Astrocyte (in vitro differentiated cells and primary cell): ENCODE measurements around the gene C1QC. TPM values are rescaled to one million over a fixed set of nuclear protein-coding genes. Genes with fewer than 3 reads are reported as not detected.

ENCODE experiments used
- DNase-seq: peaks from one replicate; pipeline ENCODE4 v3.0.0-alpha.2; 2010; ENCODE audit warnings: low read depth
- FAIRE-seq: peaks from 2 replicates; lab custom pipeline; 2011; peaks lifted over from hg19 to GRCh38; lab: Jason Lieb, UNC
- H2AFZ ChIP-seq: 2 replicates; pipeline ENCODE4 v1.6.0; 2012; ENCODE audit warnings: low read depth, low read length, inconsistent platforms
- H3K27ac ChIP-seq: 2 replicates; pipeline ENCODE4 v1.5.1; 2011; ENCODE audit warnings: low read depth, low read length, inconsistent platforms
- H3K27me3 ChIP-seq: 2 replicates; pipeline ENCODE4 v1.6.0; 2011; ENCODE audit warnings: low read length, inconsistent platforms; ENCODE audit not compliant: insufficient read depth
- H3K36me3 ChIP-seq: 2 replicates; pipeline ENCODE4 v1.5.1; 2011; ENCODE audit warnings: low read length, inconsistent platforms; ENCODE audit not compliant: insufficient read depth
- H3K4me1 ChIP-seq: 2 replicates; pipeline ENCODE4 v1.5.1; 2011; ENCODE audit warnings: low read length, inconsistent platforms; ENCODE audit not compliant: insufficient read depth
- H3K4me2 ChIP-seq: 2 replicates; pipeline ENCODE4 v1.6.0; 2012; ENCODE audit warnings: low read length, inconsistent platforms
- H3K4me3 ChIP-seq: 2 replicates; pipeline ENCODE4 v1.5.1; 2011; ENCODE audit warnings: low read depth, mild to moderate bottlenecking, low read length, inconsistent platforms; ENCODE audit not compliant: insufficient read depth
- H3K79me2 ChIP-seq: 2 replicates; pipeline ENCODE4 v1.6.0; 2012; ENCODE audit warnings: mild to moderate bottlenecking, low read length, inconsistent platforms; ENCODE audit not compliant: insufficient read depth
- H3K9ac ChIP-seq: 2 replicates; pipeline ENCODE4 v1.6.0; 2012; ENCODE audit warnings: mild to moderate bottlenecking, low read length, inconsistent platforms
- H3K9me3 ChIP-seq: 2 replicates; pipeline ENCODE4 v1.5.1; 2012; ENCODE audit warnings: low read depth, mild to moderate bottlenecking, low read length, inconsistent platforms; ENCODE audit not compliant: insufficient read depth
- H4K20me1 ChIP-seq: 2 replicates; pipeline ENCODE4 v1.6.0; 2012; ENCODE audit warnings: low read length, inconsistent platforms; ENCODE audit not compliant: insufficient read depth
- H3K27ac Mint-ChIP-seq: one replicate; pipeline ENCODE4 v1.8.0; 2021; ENCODE audit warnings: mild to moderate bottlenecking, mixed read lengths; ENCODE audit not compliant: unreplicated experiment
- H3K27me3 Mint-ChIP-seq: one replicate; pipeline ENCODE4 v1.8.0; 2021; ENCODE audit warnings: low read depth, mixed read lengths; ENCODE audit not compliant: unreplicated experiment
- H3K36me3 Mint-ChIP-seq: one replicate; pipeline ENCODE4 v1.8.0; 2021; ENCODE audit warnings: low read depth, mixed read lengths; ENCODE audit not compliant: unreplicated experiment
- H3K4me1 Mint-ChIP-seq: one replicate; pipeline ENCODE4 v1.8.0; 2021; ENCODE audit warnings: low read depth, mixed read lengths; ENCODE audit not compliant: unreplicated experiment
- H3K4me3 Mint-ChIP-seq: one replicate; pipeline ENCODE4 v1.8.0; 2021; ENCODE audit warnings: mild to moderate bottlenecking, moderate library complexity, mixed read lengths; ENCODE audit not compliant: unreplicated experiment
- H3K9me3 Mint-ChIP-seq: one replicate; pipeline ENCODE4 v1.8.0; 2021; ENCODE audit warnings: mild to moderate bottlenecking, mixed read lengths; ENCODE audit not compliant: unreplicated experiment
- CTCF ChIP-seq: IDR thresholded peaks from 2 replicates; pipeline ENCODE4 v1.5.1; 2011; ENCODE audit warnings: low read depth, mild to moderate bottlenecking, inconsistent platforms, low read length, moderate library complexity; ENCODE audit not compliant: insufficient read depth
- EZH2 ChIP-seq: IDR thresholded peaks from 2 replicates; pipeline ENCODE4 v1.6.1; 2012; ENCODE audit warnings: mild to moderate bottlenecking, low read length, inconsistent platforms; ENCODE audit not compliant: insufficient read depth
- total RNA-seq: library from RNA; stranded (reverse); gene quantifications from 2 replicates; pipeline ENCODE4 v1.2.1, GENCODE V29; 2021

The C1QC gene
- total RNA-seq, 1 donor from 2014 or later: not detected

GRCh38 chr1:22601610-22602009 lies 41.8 kb upstream of the C1QC start:
- FAIRE-seq: no peak
- no peak for TF ChIP-seq EZH2
- no peak for TF ChIP-seq CTCF
- Histone ChIP-seq H2AFZ (no peak overlapping the region), H3K4me2 (no peak overlapping the region), H3K4me3 (no peak overlapping the region), H3K4me1 (no peaks in the 10 kb centered on the region), H3K27me3 (peaks cover 12% of the 10 kb centered on the region), H3K79me2 (no peaks in the 10 kb centered on the region), H3K9ac (no peak overlapping the region), H3K36me3 (no peaks in the 10 kb centered on the region), H3K9me3 (no peaks in the 10 kb centered on the region), H3K27ac (no peak overlapping the region), H4K20me1 (no peaks in the 10 kb centered on the region)
- no peaks in the 10 kb centered on the region for H3K36me3 Mint-ChIP-seq
- DNase-seq: no peak
- H3K27me3 Mint-ChIP-seq: peaks cover 58% of the 10 kb centered on the region
- no peak overlapping the region for H3K27ac Mint-ChIP-seq
- no peak overlapping the region for H3K4me3 Mint-ChIP-seq
- H3K4me1 Mint-ChIP-seq: no peaks in the 10 kb centered on the region
- no peaks in the 10 kb centered on the region for H3K9me3 Mint-ChIP-seq

GRCh38 chr1:22602060-22602740 lies 41.2 kb upstream of the C1QC start:
- H3K4me1 Mint-ChIP-seq: no peaks in the 10 kb centered on the region
- Histone ChIP-seq H3K9ac (no peak overlapping the region), H3K4me2 (no peak overlapping the region), H2AFZ (no peak overlapping the region), H3K27me3 (peaks cover 12% of the 10 kb centered on the region), H3K27ac (no peak overlapping the region), H3K36me3 (no peaks in the 10 kb centered on the region), H3K4me3 (no peak overlapping the region), H3K4me1 (no peaks in the 10 kb centered on the region), H3K79me2 (no peaks in the 10 kb centered on the region), H3K9me3 (no peaks in the 10 kb centered on the region), H4K20me1 (no peaks in the 10 kb centered on the region)
- no peak for TF ChIP-seq CTCF
- TF ChIP-seq EZH2: no peak
- FAIRE-seq (no peak), DNase-seq (no peak)
- peaks cover 58% of the 10 kb centered on the region for H3K27me3 Mint-ChIP-seq
- H3K4me3 Mint-ChIP-seq: no peak overlapping the region
- H3K27ac Mint-ChIP-seq: no peak overlapping the region
- H3K9me3 Mint-ChIP-seq: no peaks in the 10 kb centered on the region
- no peaks in the 10 kb centered on the region for H3K36me3 Mint-ChIP-seq

GRCh38 chr1:22606161-22606560 lies 37.3 kb upstream of the C1QC start:
- Histone ChIP-seq H3K4me2 (no peak overlapping the region), H2AFZ (no peak overlapping the region)
- TF ChIP-seq CTCF (no peak), EZH2 (no peak)

More at GRCh38 chr1:22606161-22606560, 37.3 kb upstream of the C1QC start:
- H3K9me3 ChIP-seq: no peaks in the 10 kb centered on the region
- no peaks in the 10 kb centered on the region for H3K36me3 ChIP-seq
- Mint-ChIP-seq H3K36me3 (no peaks in the 10 kb centered on the region), H3K27me3 (peaks cover 79% of the 10 kb centered on the region), H3K4me3 (no peak overlapping the region), H3K4me1 (no peaks in the 10 kb centered on the region), H3K9me3 (no peaks in the 10 kb centered on the region), H3K27ac (no peak overlapping the region)
- H3K4me1 ChIP-seq: no peaks in the 10 kb centered on the region
- H3K4me3 ChIP-seq: no peak overlapping the region
- no peak overlapping the region for H3K27ac ChIP-seq
- DNase-seq (no peak), FAIRE-seq (no peak)
- no peak overlapping the region for H3K9ac ChIP-seq
- peaks cover 21% of the 10 kb centered on the region for H3K27me3 ChIP-seq
- H4K20me1 ChIP-seq: peaks cover 4% of the 10 kb centered on the region
- no peaks in the 10 kb centered on the region for H3K79me2 ChIP-seq
